Neural cell (in vitro differentiated cells): ENCODE measurements around the gene NFAM1. TPM values are rescaled to one million over a fixed set of nuclear protein-coding genes. Genes with fewer than 3 reads are reported as not detected.
A peak's percentile ranks its signal among the peaks of the same experiment; 100 is the strongest.

ENCODE experiments used
- H2AFZ ChIP-seq: fragments of 200-600, 300-800 bp; sonication (generic), shearing (Covaris generic); 2 replicates; pipeline ENCODE4 v1.6.0; 2014; ENCODE audit warnings: low read depth, mild to moderate bottlenecking, antibody characterized with exemption, low read length, moderate library complexity
- H3F3A ChIP-seq: fragments of 200-600 bp; shearing (Covaris generic); 2 replicates; pipeline ENCODE4 v1.6.1; 2016; ENCODE audit warnings: mild to moderate bottlenecking, moderate library complexity, mixed read lengths, antibody characterized with exemption, low read length; ENCODE audit not compliant: insufficient read depth, poor library complexity, severe bottlenecking
- H3K27ac ChIP-seq: fragments of 200-600, 300-800 bp; sonication (generic), shearing (Covaris generic); 2 replicates; pipeline ENCODE4 v1.5.1; 2014; ENCODE audit warnings: mild to moderate bottlenecking, low read length, moderate library complexity
- H3K27me3 ChIP-seq: fragments of 300-800, 200-600 bp; sonication (generic), shearing (Covaris generic); 2 replicates; pipeline ENCODE4 v1.6.0; 2014; ENCODE audit warnings: mild to moderate bottlenecking, low read depth, low read length, moderate library complexity; ENCODE audit not compliant: insufficient read depth
- H3K36me3 ChIP-seq: fragments of 300-800, 200-600 bp; sonication (generic), shearing (Covaris generic); 2 replicates; pipeline ENCODE4 v1.5.1; 2014; ENCODE audit warnings: mild to moderate bottlenecking, antibody characterized with exemption, low read length, moderate library complexity; ENCODE audit not compliant: insufficient read depth
- H3K4me2 ChIP-seq: fragments of 300-800, 200-600 bp; sonication (generic), shearing (Covaris generic); 2 replicates; pipeline ENCODE4 v1.6.0; 2014; ENCODE audit warnings: mild to moderate bottlenecking, low read length
- H3K4me3 ChIP-seq: fragments of 300-800, 200-600 bp; sonication (generic), shearing (Covaris generic); 2 replicates; pipeline ENCODE4 v1.5.1; 2014; ENCODE audit warnings: mild to moderate bottlenecking, low read length, moderate library complexity
- H3K79me2 ChIP-seq: fragments of 200-600 bp; shearing (Covaris generic); replicated peaks from 2 replicates; pipeline ENCODE4 v1.6.0; 2014; ENCODE audit warnings: mild to moderate bottlenecking, low read length, moderate library complexity; ENCODE audit not compliant: insufficient read depth
- H3K9ac ChIP-seq: fragments of 300-800, 200-600 bp; sonication (generic), shearing (Covaris generic); 2 replicates; pipeline ENCODE4 v1.6.1; 2016; ENCODE audit warnings: mild to moderate bottlenecking, low read length, mixed read lengths
- H3K9me2 ChIP-seq: fragments of 200-600 bp; shearing (Covaris generic); 2 replicates; pipeline ENCODE4 v1.6.1; 2016; ENCODE audit warnings: mild to moderate bottlenecking, low read length, mixed read lengths; ENCODE audit not compliant: insufficient read depth
- H3K9me3 ChIP-seq: fragments of 200-600, 300-800 bp; sonication (generic), shearing (Covaris generic); 2 replicates; pipeline ENCODE4 v1.6.1; 2016; ENCODE audit warnings: mild to moderate bottlenecking, mixed run types, low read length, moderate library complexity, mixed read lengths
- H4K20me1 ChIP-seq: fragments of 200-600 bp; shearing (Covaris generic); 2 replicates; pipeline ENCODE4 v1.6.1; 2016; ENCODE audit warnings: mild to moderate bottlenecking, mixed run types; ENCODE audit not compliant: insufficient read depth
- CTCF ChIP-seq: fragments of 450-650 bp; IDR thresholded peaks from 2 replicates; pipeline ENCODE4 v1.5.1; 2014; ENCODE audit warnings: antibody characterized with exemption, mild to moderate bottlenecking, moderate library complexity; ENCODE audit not compliant: poor library complexity, severe bottlenecking
- EP300 ChIP-seq: fragments of 450-650 bp; conservative IDR thresholded peaks from 2 replicates; pipeline ENCODE4 v1.6.1; 2014; ENCODE audit warnings: antibody characterized with exemption, mild to moderate bottlenecking, moderate library complexity; ENCODE audit not compliant: poor library complexity, severe bottlenecking
- EZH2 ChIP-seq: fragments of 200-600, 300-800 bp; shearing (Covaris generic), sonication (generic); IDR thresholded peaks from 2 replicates; pipeline ENCODE4 v1.6.1; 2014; ENCODE audit warnings: antibody characterized with exemption, low read length, borderline replicate concordance, mild to moderate bottlenecking; ENCODE audit not compliant: insufficient read depth, poor library complexity, severe bottlenecking
- MXI1 ChIP-seq: fragments of 450-650 bp; conservative IDR thresholded peaks from 2 replicates; pipeline ENCODE4 v1.6.1; 2014; ENCODE audit warnings: antibody characterized with exemption, mild to moderate bottlenecking; ENCODE audit not compliant: poor library complexity, severe bottlenecking
- POLR2AphosphoS5 ChIP-seq: IDR thresholded peaks from 2 replicates; pipeline ENCODE4 v1.6.1; 2012
- RAD21 ChIP-seq: fragments of 450-650 bp; conservative IDR thresholded peaks from 2 replicates; pipeline ENCODE4 v1.6.1; 2014; ENCODE audit warnings: antibody characterized with exemption, mild to moderate bottlenecking, moderate library complexity
- SMC3 ChIP-seq: fragments of 450-650 bp; conservative IDR thresholded peaks from 2 replicates; pipeline ENCODE4 v1.6.1; 2014; ENCODE audit warnings: antibody characterized with exemption, mild to moderate bottlenecking, moderate library complexity; ENCODE audit not compliant: poor library complexity
- TAF1 ChIP-seq: IDR thresholded peaks from 2 replicates; pipeline ENCODE4 v1.6.1; 2012; ENCODE audit warnings: low read depth
- polyA plus RNA-seq: library from polyadenylated mRNA; depleted of rRNA; stranded (reverse); fragments of >200 nt; gene quantifications from 2 replicates; pipeline ENCODE4 v1.2.3, GENCODE V29; 2014
- TF ChIP-seq, protein P1 (sequence below): IDR thresholded peaks from 2 replicates; pipeline ENCODE4 v1.6.1; 2012; ENCODE audit warnings: borderline replicate concordance

Gene NFAM1
- polyA plus RNA-seq, 1 donor from 2014 or later, result 0.05 TPM

- peak overlapping the region; percentile 62 for H3K4me2 ChIP-seq
- H3K9me3 ChIP-seq, result no peaks in the 10 kb centered on the region
- peaks cover 4% of the 10 kb centered on the region for H3K27me3 ChIP-seq
- H3K79me2 ChIP-seq, result peaks cover 42% of the 10 kb centered on the region
- H3K9ac ChIP-seq, result peak overlapping the region; percentile 71
- no peaks in the 10 kb centered on the region for H3K9me2 ChIP-seq
- TF ChIP-seq CTCF, result no peak
- no peak for TF ChIP-seq EP300
- no peak for TF ChIP-seq EZH2
- TF ChIP-seq POLR2AphosphoS5, result peak; percentile 79
- no peak for TF ChIP-seq SMC3
- TF ChIP-seq, protein P1, sequence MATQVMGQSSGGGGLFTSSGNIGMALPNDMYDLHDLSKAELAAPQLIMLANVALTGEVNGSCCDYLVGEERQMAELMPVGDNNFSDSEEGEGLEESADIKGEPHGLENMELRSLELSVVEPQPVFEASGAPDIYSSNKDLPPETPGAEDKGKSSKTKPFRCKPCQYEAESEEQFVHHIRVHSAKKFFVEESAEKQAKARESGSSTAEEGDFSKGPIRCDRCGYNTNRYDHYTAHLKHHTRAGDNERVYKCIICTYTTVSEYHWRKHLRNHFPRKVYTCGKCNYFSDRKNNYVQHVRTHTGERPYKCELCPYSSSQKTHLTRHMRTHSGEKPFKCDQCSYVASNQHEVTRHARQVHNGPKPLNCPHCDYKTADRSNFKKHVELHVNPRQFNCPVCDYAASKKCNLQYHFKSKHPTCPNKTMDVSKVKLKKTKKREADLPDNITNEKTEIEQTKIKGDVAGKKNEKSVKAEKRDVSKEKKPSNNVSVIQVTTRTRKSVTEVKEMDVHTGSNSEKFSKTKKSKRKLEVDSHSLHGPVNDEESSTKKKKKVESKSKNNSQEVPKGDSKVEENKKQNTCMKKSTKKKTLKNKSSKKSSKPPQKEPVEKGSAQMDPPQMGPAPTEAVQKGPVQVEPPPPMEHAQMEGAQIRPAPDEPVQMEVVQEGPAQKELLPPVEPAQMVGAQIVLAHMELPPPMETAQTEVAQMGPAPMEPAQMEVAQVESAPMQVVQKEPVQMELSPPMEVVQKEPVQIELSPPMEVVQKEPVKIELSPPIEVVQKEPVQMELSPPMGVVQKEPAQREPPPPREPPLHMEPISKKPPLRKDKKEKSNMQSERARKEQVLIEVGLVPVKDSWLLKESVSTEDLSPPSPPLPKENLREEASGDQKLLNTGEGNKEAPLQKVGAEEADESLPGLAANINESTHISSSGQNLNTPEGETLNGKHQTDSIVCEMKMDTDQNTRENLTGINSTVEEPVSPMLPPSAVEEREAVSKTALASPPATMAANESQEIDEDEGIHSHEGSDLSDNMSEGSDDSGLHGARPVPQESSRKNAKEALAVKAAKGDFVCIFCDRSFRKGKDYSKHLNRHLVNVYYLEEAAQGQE, result peak; percentile 98
- peak; percentile 11 for TF ChIP-seq MXI1
- TF ChIP-seq TAF1, result no peak
- TF ChIP-seq RAD21, result no peak
- H3K36me3 ChIP-seq, result no peaks in the 10 kb centered on the region
- H3K27ac ChIP-seq, result peak overlapping the region; percentile 96
- H3F3A ChIP-seq, result no peaks in the 10 kb centered on the region
- no peaks in the 10 kb centered on the region for H4K20me1 ChIP-seq
- H3K4me3 ChIP-seq, result peak overlapping the region; percentile 92
- H2AFZ ChIP-seq, result peak overlapping the region; percentile 22
Observed at GRCh38 chr22:42364604-42365110, 67.5 kb downstream of the NFAM1 start.

- peak overlapping the region; percentile 71 for H3K9ac ChIP-seq
- H3K4me2 ChIP-seq, result peak overlapping the region; percentile 62
- H3K27me3 ChIP-seq, result peaks cover 4% of the 10 kb centered on the region
- no peak for TF ChIP-seq TAF1
- no peak for TF ChIP-seq CTCF
- no peak for TF ChIP-seq SMC3
- TF ChIP-seq EP300, result no peak
- TF ChIP-seq MXI1, result no peak
- no peak for TF ChIP-seq EZH2
- TF ChIP-seq POLR2AphosphoS5, result no peak
- TF ChIP-seq RAD21, result no peak
- TF ChIP-seq, protein P1, result no peak
- no peaks in the 10 kb centered on the region for H3K9me2 ChIP-seq
- no peaks in the 10 kb centered on the region for H3K9me3 ChIP-seq
- no peaks in the 10 kb centered on the region for H3F3A ChIP-seq
- no peak overlapping the region for H2AFZ ChIP-seq
- peak overlapping the region; percentile 96 for H3K27ac ChIP-seq
- no peak overlapping the region for H3K4me3 ChIP-seq
- H3K79me2 ChIP-seq, result peaks cover 42% of the 10 kb centered on the region
- H4K20me1 ChIP-seq, result no peaks in the 10 kb centered on the region
- H3K36me3 ChIP-seq, result no peaks in the 10 kb centered on the region
Observed at GRCh38 chr22:42363892-42364291, 68.3 kb downstream of the NFAM1 start.
